Activated CD8-positive, alpha-beta T cell treated with anti-CD3 and anti-CD28 coated beads for 36 hours (primary cell): ENCODE data around the gene IREB2. TPM values are rescaled to one million over a fixed set of nuclear protein-coding genes. Genes with fewer than 3 reads are reported as not detected.

Experiments
- ATAC-seq: fragments of 200-7000 bp; cut with Tn5 transposase; one replicate; pipeline ENCODE4 v1.10.0; 2021; ENCODE audit warnings: mild to moderate bottlenecking, moderate library complexity
- CTCF ChIA-PET: fragments of 350-600 bp; sonication (Branson Sonifier 250); formaldehyde crosslinking; loops from one replicate; lab custom pipeline; 2021; ENCODE audit warnings: antibody characterized with exemption; lab: Charles Lee
- POLR2A ChIA-PET: fragments of 350-600 bp; sonication (Branson Sonifier 250); formaldehyde crosslinking; loops from one replicate; lab custom pipeline; 2021; ENCODE audit warnings: antibody characterized with exemption; lab: Charles Lee
- DNase-seq: peaks from one replicate; pipeline ENCODE4 v3.0.0-alpha.2; 2020
- H3K27ac Mint-ChIP-seq: one replicate; pipeline ENCODE4 v1.8.0; 2021; ENCODE audit warnings: mild to moderate bottlenecking, mixed read lengths
- H3K27me3 Mint-ChIP-seq: one replicate; pipeline ENCODE4 v1.8.0; 2021; ENCODE audit warnings: mixed read lengths
- H3K36me3 Mint-ChIP-seq: one replicate; pipeline ENCODE4 v1.8.0; 2021; ENCODE audit warnings: low read depth, mixed read lengths
- H3K4me1 Mint-ChIP-seq: one replicate; pipeline ENCODE4 v1.8.0; 2021; ENCODE audit warnings: low read depth, mixed read lengths
- H3K4me3 Mint-ChIP-seq: one replicate; pipeline ENCODE4 v1.8.0; 2021; ENCODE audit warnings: mild to moderate bottlenecking, moderate library complexity, mixed read lengths
- H3K9me3 Mint-ChIP-seq: one replicate; pipeline ENCODE4 v1.8.0; 2021; ENCODE audit warnings: mixed read lengths
- CTCF ChIP-seq: fragments of 200-600 bp; IDR thresholded peaks from one replicate; pipeline ENCODE4 v1.8.0; 2022; ENCODE audit warnings: antibody characterized with exemption, mild to moderate bottlenecking
- intact Hi-C: fragments of 100-400 bp; cut with micrococcal nuclease; formaldehyde crosslinking; loops from one replicate; pipeline ENCODE4 v1.10.0; 2022
- total RNA-seq, 2 experiments: library from RNA; stranded (reverse); gene quantifications; one replicate each; pipeline ENCODE4 v1.2.3, GENCODE V29; 2021

IREB2 gene
- total RNA-seq, 2 experiments from 2014 or later = 68.2 to 78.7 TPM

- ChIA-PET POLR2A (interaction anchor here (1.0 kb wide), 1 partner anchor 88 kb away, joined by 3 read pairs; no protein-coding TSS in a partner anchor), CTCF (no interaction called here)
- Mint-ChIP-seq H3K4me1 (no peaks in the 10 kb centered on the region), H3K27ac (no peak overlapping the region), H3K27me3 (peaks cover 2% of the 10 kb centered on the region), H3K36me3 (no peaks in the 10 kb centered on the region), H3K4me3 (no peak overlapping the region), H3K9me3 (no peaks in the 10 kb centered on the region)
- DNase-seq (no peak), ATAC-seq (no peak)
- TF ChIP-seq CTCF = no peak
- intact Hi-C loops = no loop called here
These were observed 32.6 kb upstream of the IREB2 start for GRCh38 chr15:78405336-78405924.

- intact Hi-C loops = no loop called here
- Mint-ChIP-seq H3K36me3 (no peaks in the 10 kb centered on the region), H3K4me1 (no peaks in the 10 kb centered on the region), H3K27ac (no peak overlapping the region), H3K4me3 (no peak overlapping the region), H3K9me3 (no peaks in the 10 kb centered on the region), H3K27me3 (peaks cover 2% of the 10 kb centered on the region)
- no peak for TF ChIP-seq CTCF
- ATAC-seq = no peak
- ChIA-PET CTCF (no interaction called here), POLR2A (no interaction called here)
- DNase-seq = no peak
These were observed 31.9 kb upstream of the IREB2 start for GRCh38 chr15:78406016-78406585.

DNA sequence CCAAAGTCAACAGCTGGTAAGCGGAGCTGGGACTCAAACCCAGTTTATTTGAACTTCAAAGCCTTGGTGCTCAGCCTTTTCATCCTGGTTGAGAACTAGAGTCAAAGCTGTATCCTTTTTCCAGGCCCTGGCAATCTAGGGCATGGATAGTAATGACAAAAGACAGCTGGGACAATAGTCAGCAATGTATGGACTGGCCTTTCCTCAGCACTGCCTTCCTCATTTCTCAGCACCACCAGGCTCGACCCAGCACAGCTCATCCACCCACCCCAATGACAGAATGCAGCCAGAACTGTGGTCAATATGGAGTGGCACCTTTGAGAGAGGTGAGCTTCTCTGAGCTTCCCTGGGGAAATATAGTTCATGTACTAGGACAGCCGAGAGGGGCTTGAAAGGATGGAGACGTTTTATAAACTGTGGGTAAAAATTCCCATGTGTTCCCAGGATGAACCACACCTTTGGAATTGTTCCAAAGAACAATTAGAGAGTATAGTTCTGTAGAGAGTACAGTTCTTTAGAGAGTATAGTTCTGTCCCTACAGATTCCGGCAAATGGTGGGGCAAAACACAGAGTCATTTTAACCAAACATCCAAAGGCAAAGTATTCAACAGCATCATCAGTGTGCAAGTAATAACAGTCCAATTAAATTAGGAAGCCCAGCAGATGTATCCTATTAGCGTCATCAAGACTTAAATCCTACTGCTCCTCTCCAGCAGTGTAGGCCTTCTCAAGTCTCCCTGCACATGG lies 30.2 kb upstream of the IREB2 start:
- no peak for ATAC-seq
- POLR2A ChIA-PET = no interaction called here
- H3K27me3 Mint-ChIP-seq = peaks cover 2% of the 10 kb centered on the region
- H3K4me3 Mint-ChIP-seq = no peak overlapping the region
- intact Hi-C loops = no loop called here
- H3K36me3 Mint-ChIP-seq = no peaks in the 10 kb centered on the region
- CTCF ChIA-PET = interaction anchor here (1.9 kb wide), 1 partner anchor 14 kb away, joined by 6 read pairs; no protein-coding TSS in a partner anchor
- no peak for DNase-seq
- H3K9me3 Mint-ChIP-seq = no peaks in the 10 kb centered on the region
- H3K4me1 Mint-ChIP-seq = no peaks in the 10 kb centered on the region
- no peak for TF ChIP-seq CTCF
- no peak overlapping the region for H3K27ac Mint-ChIP-seq

DNA sequence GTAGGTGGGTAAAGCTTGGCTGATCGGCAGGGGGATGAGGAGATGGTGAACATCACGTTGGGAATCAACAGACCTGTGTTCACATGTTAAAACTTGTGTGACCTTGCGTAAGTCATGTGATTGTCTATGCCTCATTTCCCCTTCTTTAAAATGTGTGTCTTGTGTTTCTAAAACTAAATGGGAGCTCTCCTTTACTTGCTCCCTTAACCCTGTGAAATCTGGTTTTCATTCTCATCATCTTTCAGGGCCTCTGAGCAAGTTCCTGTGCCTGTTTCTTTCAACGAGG lies 29.7 kb upstream of the IREB2 start:
- no peaks in the 10 kb centered on the region for H3K9me3 Mint-ChIP-seq
- no peak for DNase-seq
- ChIA-PET POLR2A (no interaction called here), CTCF (interaction anchor here (1.1 to 1.9 kb wide), 2 partner anchors 13 to 15 kb away, joined by 3 to 6 read pairs; no protein-coding TSS in a partner anchor)
- H3K27ac Mint-ChIP-seq = no peak overlapping the region
- no peak for TF ChIP-seq CTCF
- no peak for ATAC-seq
- H3K4me3 Mint-ChIP-seq = no peak overlapping the region
- peaks cover 2% of the 10 kb centered on the region for H3K27me3 Mint-ChIP-seq
- intact Hi-C loops = no loop called here
- no peaks in the 10 kb centered on the region for H3K4me1 Mint-ChIP-seq
- H3K36me3 Mint-ChIP-seq = no peaks in the 10 kb centered on the region

- POLR2A ChIA-PET = interaction anchor here (0.7 kb wide), 1 partner anchor 41 kb away, joined by 3 read pairs; no protein-coding TSS in a partner anchor
- H3K4me3 Mint-ChIP-seq = no peak overlapping the region
These were observed 29.1 kb upstream of the IREB2 start for GRCh38 chr15:78408961-78409360.

More at GRCh38 chr15:78408961-78409360, 29.1 kb upstream of the IREB2 start:
- ATAC-seq (no peak), DNase-seq (no peak)
- intact Hi-C loops = no loop called here
- H3K9me3 Mint-ChIP-seq = no peaks in the 10 kb centered on the region
- H3K4me1 Mint-ChIP-seq = no peaks in the 10 kb centered on the region
- CTCF ChIA-PET = interaction anchor here (1.1 to 1.9 kb wide), 2 partner anchors 13 to 14 kb away, joined by 3 to 6 read pairs; no protein-coding TSS in a partner anchor
- TF ChIP-seq CTCF = no peak
- H3K27ac Mint-ChIP-seq = no peak overlapping the region
- H3K27me3 Mint-ChIP-seq = peaks cover 2% of the 10 kb centered on the region
- no peaks in the 10 kb centered on the region for H3K36me3 Mint-ChIP-seq
